HEK293T (cell line): ENCODE results near the gene CRY2.

Experiments used
- BHLHE40 ChIP-seq: fragments of 450-650 bp; IDR thresholded peaks from 2 replicates; pipeline ENCODE4 v1.6.1; 2016; ENCODE audit warnings: mild to moderate bottlenecking, moderate library complexity, borderline replicate concordance
- ELF4 ChIP-seq: fragments of 450-650 bp; IDR thresholded peaks from 2 replicates; pipeline ENCODE4 v1.6.1; 2017; ENCODE audit warnings: antibody characterized with exemption
- FOXA1 ChIP-seq: fragments of 450-650 bp; IDR thresholded peaks from 2 replicates; pipeline ENCODE4 v1.6.1; 2016; ENCODE audit warnings: mild to moderate bottlenecking
- FOXK2 ChIP-seq: fragments of 450-650 bp; IDR thresholded peaks from 2 replicates; pipeline ENCODE4 v1.6.1; 2016; ENCODE audit warnings: mild to moderate bottlenecking
- FOXM1 ChIP-seq: fragments of 450-650 bp; IDR thresholded peaks from 2 replicates; pipeline ENCODE4 v1.6.1; 2017; ENCODE audit warnings: mild to moderate bottlenecking, borderline replicate concordance
- HDGF ChIP-seq: fragments of 450-650 bp; IDR thresholded peaks from 2 replicates; pipeline ENCODE4 v1.6.1; 2017; ENCODE audit warnings: antibody characterized with exemption, borderline replicate concordance
- L3MBTL2 ChIP-seq: fragments of 450-650 bp; conservative IDR thresholded peaks from 2 replicates; pipeline ENCODE4 v1.6.1; 2016; ENCODE audit warnings: mild to moderate bottlenecking
- LEF1 ChIP-seq: fragments of 450-650 bp; IDR thresholded peaks from 2 replicates; pipeline ENCODE4 v1.6.1; 2017; ENCODE audit warnings: mild to moderate bottlenecking, borderline replicate concordance
- NFRKB ChIP-seq: fragments of 450-650 bp; IDR thresholded peaks from 2 replicates; pipeline ENCODE4 v1.6.1; 2016; ENCODE audit warnings: mild to moderate bottlenecking, moderate library complexity
- PKNOX1 ChIP-seq: fragments of 450-650 bp; IDR thresholded peaks from 2 replicates; pipeline ENCODE4 v1.6.1; 2016
- SP1 ChIP-seq: fragments of 450-650 bp; IDR thresholded peaks from 2 replicates; pipeline ENCODE4 v1.6.1; 2017
- SUZ12 ChIP-seq: fragments of 450-650 bp; IDR thresholded peaks from 2 replicates; pipeline ENCODE4 v1.6.1; 2016; ENCODE audit warnings: mild to moderate bottlenecking
- ZNF384 ChIP-seq: fragments of 450-650 bp; IDR thresholded peaks from 2 replicates; pipeline ENCODE4 v1.6.1; 2016

- no peak for TF ChIP-seq SP1
- TF ChIP-seq SUZ12, result no peak
- TF ChIP-seq HDGF, result no peak
- no peak for TF ChIP-seq ZNF384
- no peak for TF ChIP-seq FOXK2
- TF ChIP-seq L3MBTL2, result no peak
- TF ChIP-seq FOXM1, result no peak
- TF ChIP-seq PKNOX1, result no peak
- no peak for TF ChIP-seq NFRKB
- no peak for TF ChIP-seq LEF1
- TF ChIP-seq BHLHE40, result no peak
- TF ChIP-seq FOXA1, result no peak
- TF ChIP-seq ELF4, result no peak
Observed at GRCh38 chr11:45850446-45850845, 3.2 kb downstream of the CRY2 start.
